Upper lobe of right lung (tissue), 1 donor: ENCODE data around the gene EIF4G2. TPM values are rescaled to one million over a fixed set of nuclear protein-coding genes. Genes with fewer than 3 reads are reported as not detected.

Experiments
- ATAC-seq: fragments of 200-7000 bp; cut with Tn5 transposase; one replicate; pipeline ENCODE4 v1.9.1; 2020; ENCODE audit warnings: mild to moderate bottlenecking, moderate library complexity
- DNase-seq: peaks from one replicate; pipeline ENCODE4 v3.0.0-alpha.2; 2020
- H3K27ac ChIP-seq: fragments of 200-600 bp; one replicate; pipeline ENCODE4 v1.8.0; 2022
- H3K27me3 ChIP-seq: fragments of 200-600 bp; one replicate; pipeline ENCODE4 v1.8.0; 2022; ENCODE audit warnings: mild to moderate bottlenecking
- H3K36me3 ChIP-seq: fragments of 200-600 bp; one replicate; pipeline ENCODE4 v1.8.0; 2022
- H3K4me1 ChIP-seq: fragments of 200-600 bp; one replicate; pipeline ENCODE4 v1.8.0; 2022
- H3K4me3 ChIP-seq: fragments of 200-600 bp; one replicate; pipeline ENCODE4 v1.8.0; 2022; ENCODE audit warnings: mild to moderate bottlenecking
- H3K9me3 ChIP-seq: fragments of 200-600 bp; one replicate; pipeline ENCODE4 v1.8.0; 2022
- intact Hi-C: fragments of 100-400 bp; cut with DNase I; formaldehyde crosslinking; loops from one replicate; pipeline ENCODE4 v1.11.0; 2022
- total RNA-seq: library from RNA; stranded (reverse); fragmentation: NEBNext Ultra II Directional; extraction: Animal tissue kit (Norgen Biotek cat#: 25700); gene quantifications from one replicate; pipeline ENCODE4 v1.2.1, GENCODE V29; 2021
- TF ChIP-seq, protein P1 (sequence below): fragments of 200-600 bp; IDR thresholded peaks from one replicate; pipeline ENCODE4 v1.8.0; 2022; ENCODE audit warnings: antibody characterized with exemption
- donor health status: DM: no; HTN: yes; CAD: no; lungs with severe emphysema.

EIF4G2 gene
- total RNA-seq, 1 donor from 2014 or later: 801 TPM

DNA sequence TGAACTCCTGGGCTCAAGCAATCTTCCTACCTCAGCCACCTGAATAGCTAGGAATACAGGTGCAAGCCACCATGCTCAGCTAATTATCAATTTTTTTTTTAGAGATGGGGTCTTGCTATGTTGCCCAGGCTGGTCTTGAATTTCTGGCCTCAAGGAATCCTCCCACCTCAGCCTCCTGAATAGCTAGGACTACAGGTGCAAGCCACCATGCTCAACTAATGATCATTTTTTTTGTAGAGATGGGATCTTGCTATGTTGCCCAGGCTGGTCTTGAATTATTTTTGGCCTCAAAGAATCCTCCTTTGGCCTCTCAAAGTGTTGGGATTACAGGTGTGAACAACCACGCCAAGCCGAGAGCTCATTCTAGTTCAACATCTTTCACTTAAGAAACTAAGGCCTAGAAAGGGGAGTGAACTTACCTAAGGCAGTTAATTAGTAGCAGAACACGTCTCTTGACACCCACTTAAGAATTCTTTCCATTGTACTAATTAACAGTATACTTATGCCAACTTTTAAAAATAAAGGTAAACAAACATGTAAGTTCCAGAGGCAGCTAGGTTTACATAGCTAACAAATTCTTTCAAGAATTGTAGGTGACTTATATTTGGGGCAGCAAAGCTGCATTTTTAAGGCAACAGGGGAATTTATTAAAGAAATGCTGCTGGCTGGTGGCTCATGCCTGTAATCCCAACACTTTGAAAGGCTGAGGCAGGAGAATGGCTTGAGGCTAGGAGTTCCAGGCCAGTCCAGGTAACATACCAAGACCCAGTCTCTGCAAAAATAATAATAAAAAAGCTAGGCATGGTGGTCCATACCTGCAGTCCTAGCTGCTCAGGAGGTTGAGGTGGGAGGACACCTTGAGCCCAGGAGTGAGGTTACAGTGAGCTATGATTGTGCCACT lies 39.5 kb upstream of the EIF4G2 start:
- TF ChIP-seq, protein P1, sequence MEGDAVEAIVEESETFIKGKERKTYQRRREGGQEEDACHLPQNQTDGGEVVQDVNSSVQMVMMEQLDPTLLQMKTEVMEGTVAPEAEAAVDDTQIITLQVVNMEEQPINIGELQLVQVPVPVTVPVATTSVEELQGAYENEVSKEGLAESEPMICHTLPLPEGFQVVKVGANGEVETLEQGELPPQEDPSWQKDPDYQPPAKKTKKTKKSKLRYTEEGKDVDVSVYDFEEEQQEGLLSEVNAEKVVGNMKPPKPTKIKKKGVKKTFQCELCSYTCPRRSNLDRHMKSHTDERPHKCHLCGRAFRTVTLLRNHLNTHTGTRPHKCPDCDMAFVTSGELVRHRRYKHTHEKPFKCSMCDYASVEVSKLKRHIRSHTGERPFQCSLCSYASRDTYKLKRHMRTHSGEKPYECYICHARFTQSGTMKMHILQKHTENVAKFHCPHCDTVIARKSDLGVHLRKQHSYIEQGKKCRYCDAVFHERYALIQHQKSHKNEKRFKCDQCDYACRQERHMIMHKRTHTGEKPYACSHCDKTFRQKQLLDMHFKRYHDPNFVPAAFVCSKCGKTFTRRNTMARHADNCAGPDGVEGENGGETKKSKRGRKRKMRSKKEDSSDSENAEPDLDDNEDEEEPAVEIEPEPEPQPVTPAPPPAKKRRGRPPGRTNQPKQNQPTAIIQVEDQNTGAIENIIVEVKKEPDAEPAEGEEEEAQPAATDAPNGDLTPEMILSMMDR: no peak
- Histone ChIP-seq H3K27me3 (no peaks in the 10 kb centered on the region), H3K4me3 (no peak overlapping the region), H3K36me3 (peaks cover 7% of the 10 kb centered on the region), H3K4me1 (peaks cover 12% of the 10 kb centered on the region), H3K27ac (peak overlapping the region; percentile 48), H3K9me3 (no peaks in the 10 kb centered on the region)
- intact Hi-C loops: no loop called here
- DNase-seq (no peak), ATAC-seq (peak; percentile 69)

DNA sequence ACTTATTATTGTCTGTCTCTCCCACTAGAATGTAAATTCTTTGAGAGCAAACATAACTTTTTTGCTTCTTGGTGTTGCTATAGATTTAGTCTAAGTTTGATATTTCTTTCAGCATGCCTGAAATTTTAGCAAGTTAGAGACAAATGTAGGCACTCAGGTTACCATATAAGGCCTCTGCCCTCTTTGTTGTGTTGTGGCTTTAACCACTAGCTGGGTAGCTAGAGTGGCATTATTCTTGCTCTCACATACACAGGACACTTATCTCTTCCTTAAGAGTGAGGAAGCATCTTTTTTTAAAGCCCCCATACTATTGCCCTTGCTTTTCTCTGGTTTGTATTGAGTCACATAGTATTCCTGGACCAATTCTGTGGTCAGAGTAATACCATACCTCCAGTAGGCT lies 37.9 kb upstream of the EIF4G2 start:
- DNase-seq (no peak), ATAC-seq (no peak)
- peaks cover 12% of the 10 kb centered on the region for H3K4me1 ChIP-seq
- H3K4me3 ChIP-seq: no peak overlapping the region
- no peaks in the 10 kb centered on the region for H3K9me3 ChIP-seq
- TF ChIP-seq, protein P1: no peak
- no peaks in the 10 kb centered on the region for H3K27me3 ChIP-seq
- intact Hi-C loops: no loop called here
- H3K27ac ChIP-seq: no peak overlapping the region
- H3K36me3 ChIP-seq: no peaks in the 10 kb centered on the region

DNA sequence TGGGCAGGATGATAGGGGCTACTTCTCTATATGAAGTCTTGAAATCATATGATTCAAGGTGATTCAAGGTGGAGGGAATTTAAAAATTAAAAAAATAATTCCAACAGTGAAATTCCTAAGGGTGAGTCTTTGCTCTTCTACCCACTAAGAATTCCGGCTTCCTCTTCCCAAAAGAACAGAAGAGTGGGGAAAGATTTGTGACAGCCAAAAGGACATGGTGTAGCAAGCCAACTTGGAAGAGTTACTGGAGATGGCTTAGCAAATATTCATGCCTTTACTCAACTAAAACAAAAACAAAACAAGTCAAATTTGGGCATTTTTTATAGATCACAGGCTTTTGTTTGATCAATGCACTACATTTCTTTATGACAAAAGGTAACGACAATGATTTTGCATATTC lies 36.9 kb upstream of the EIF4G2 start:
- H3K27me3 ChIP-seq: no peaks in the 10 kb centered on the region
- TF ChIP-seq, protein P1: no peak
- DNase-seq (no peak), ATAC-seq (no peak)
- no peak overlapping the region for H3K4me3 ChIP-seq
- no peaks in the 10 kb centered on the region for H3K36me3 ChIP-seq
- intact Hi-C loops: no loop called here
- H3K4me1 ChIP-seq: peaks cover 12% of the 10 kb centered on the region
- H3K9me3 ChIP-seq: no peaks in the 10 kb centered on the region
- H3K27ac ChIP-seq: no peak overlapping the region

DNA sequence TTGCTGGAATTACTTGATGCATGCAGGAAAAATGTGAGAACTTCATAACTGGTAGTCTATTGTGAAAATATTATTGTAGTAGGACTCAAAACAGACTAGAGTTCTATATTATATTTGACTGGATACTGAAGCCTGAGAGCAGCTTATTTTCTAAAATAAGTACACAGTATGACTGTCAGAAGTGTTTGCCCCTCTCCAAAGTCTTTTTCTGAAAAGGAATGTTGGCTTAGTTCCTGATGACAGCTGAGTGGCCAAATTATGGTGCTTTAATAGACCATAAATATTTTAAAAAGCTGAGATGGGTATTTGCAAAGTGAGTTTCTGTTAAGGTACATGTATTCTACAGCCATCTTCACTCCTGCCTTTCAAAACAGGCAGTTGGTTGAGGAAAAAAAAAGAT lies 36.1 kb upstream of the EIF4G2 start:
- TF ChIP-seq, protein P1: no peak
- Histone ChIP-seq H3K4me1 (peaks cover 12% of the 10 kb centered on the region), H3K4me3 (no peak overlapping the region), H3K27me3 (no peaks in the 10 kb centered on the region), H3K27ac (peak overlapping the region; percentile 3), H3K36me3 (no peaks in the 10 kb centered on the region), H3K9me3 (no peaks in the 10 kb centered on the region)
- DNase-seq (no peak), ATAC-seq (no peak)
- intact Hi-C loops: no loop called here

DNA sequence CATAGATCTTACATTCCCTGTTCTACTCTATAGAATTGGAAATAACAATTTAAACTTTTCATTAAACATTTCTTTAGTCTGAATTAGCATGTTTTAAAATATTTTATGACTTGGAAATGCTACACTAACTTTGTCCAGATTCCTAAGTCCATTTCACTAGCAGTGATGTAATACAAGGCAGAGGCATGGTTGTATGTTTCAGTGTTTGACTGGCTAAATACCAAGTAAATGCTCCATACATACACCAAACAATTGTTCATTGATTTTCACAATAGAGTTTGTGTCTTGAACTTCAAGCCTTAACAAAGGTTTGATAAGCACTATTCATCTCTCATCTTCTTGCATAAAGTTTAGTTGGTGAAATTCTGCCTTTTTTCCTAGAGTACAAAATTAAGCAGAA lies 35.6 kb upstream of the EIF4G2 start:
- Histone ChIP-seq H3K27ac (peak overlapping the region; percentile 3), H3K36me3 (no peaks in the 10 kb centered on the region), H3K4me3 (no peak overlapping the region), H3K27me3 (no peaks in the 10 kb centered on the region), H3K9me3 (no peaks in the 10 kb centered on the region), H3K4me1 (peaks cover 12% of the 10 kb centered on the region)
- TF ChIP-seq, protein P1: no peak
- ATAC-seq (no peak), DNase-seq (no peak)
- intact Hi-C loops: no loop called here
